Sigmoid colon (tissue), 7 donors: Measurements from ENCODE around the gene SREBF2. TPM values are rescaled to one million over a fixed set of nuclear protein-coding genes. Genes with fewer than 3 reads are reported as not detected.

Experiments used
- DNase-seq: peaks from one replicate; pipeline ENCODE4 v3.0.0-alpha.2; 2019
- H3K27ac ChIP-seq, 4 donors: fragments of 200-600 bp; sonication (generic); one replicate each; pipeline ENCODE4 v1.5.1; 2016 to 2019; ENCODE audit warnings: mild to moderate bottlenecking in 1 of 4
- H3K27me3 ChIP-seq, 3 donors: fragments of 200-600 bp; sonication (generic); one replicate each; pipeline ENCODE4 v1.5.1; 2019; ENCODE audit warnings: mild to moderate bottlenecking in 1 of 3
- H3K36me3 ChIP-seq, 4 donors: fragments of 200-600 bp; sonication (generic); one replicate each; pipeline ENCODE4 v1.5.1; 2016 to 2019
- H3K4me1 ChIP-seq, 4 donors: fragments of 200-600 bp; sonication (generic); one replicate each; pipeline ENCODE4 v1.5.1; 2017 to 2019
- H3K4me3 ChIP-seq, 4 donors: fragments of 200-600 bp; sonication (generic); one replicate each; pipeline ENCODE4 v1.5.1; 2017 to 2019; ENCODE audit warnings: mild to moderate bottlenecking in 2 of 4, moderate library complexity in 1 of 4
- H3K9me3 ChIP-seq, 4 donors: fragments of 200-600 bp in 3 of 4; sonication (generic) in 3 of 4; one replicate each; pipeline versions ENCODE4 v1.5.1 to v1.6.1; 2013 to 2019
- EP300 ChIP-seq, 4 donors: sonication (generic); formaldehyde crosslinking; IDR thresholded peaks; one replicate each; pipeline ENCODE4 v1.6.1; 2017; ENCODE audit warnings: antibody characterized with exemption in 4 of 4
- POLR2A ChIP-seq, 2 donors: fragments of 450-650 bp; IDR thresholded peaks; one replicate each; pipeline ENCODE4 v1.6.1; 2016; ENCODE audit warnings: antibody characterized with exemption in 2 of 2, mild to moderate bottlenecking in 2 of 2, moderate library complexity in 2 of 2
- POLR2AphosphoS5 ChIP-seq, 4 donors: sonication (generic); formaldehyde crosslinking; IDR thresholded peaks; one replicate each; pipeline ENCODE4 v1.6.1; 2017; ENCODE audit warnings: antibody characterized with exemption in 4 of 4
- WGBS, 2 donors: extraction: QIAGEN DNeasy Blood & Tissue Kit; methylation state at CpG; one replicate each; pipeline ENCODE4 v1.1.7; 2013; 5-methylcytosine and 5-hydroxymethylcytosine counted together
- intact Hi-C: fragments of 100-400 bp; cut with DNase I; formaldehyde crosslinking; loops from one replicate; pipeline ENCODE4 v1.15.1; 2023
- polyA plus RNA-seq, 3 donors: library from polyadenylated mRNA; stranded (reverse); fragments of 200-250 nt; gene quantifications; one replicate each; pipeline ENCODE4 v1.2.3, GENCODE V29; 2013
- total RNA-seq, 4 donors: library from RNA; depleted of rRNA; stranded (reverse); fragments of >200 nt; gene quantifications; one replicate each; pipeline ENCODE4 v1.1.0, GENCODE V29; 2016
- TF ChIP-seq, protein P1 (sequence below), 4 experiments: fragments of 450-650 bp in 3 of 4; fragments of 200-600 bp in 1 of 4; IDR thresholded peaks; one replicate each; pipeline ENCODE4 v1.5.1; 2016 to 2019; ENCODE audit warnings: antibody characterized with exemption in 4 of 4, mild to moderate bottlenecking in 3 of 4, moderate library complexity in 2 of 4
- donor health status: healthy with polysubstance abuse.
- donor health status: Bipolar disorder and iron deficiency.
- donor health status: healthy.

The SREBF2 gene
- total and polyA plus RNA-seq, 7 donors, result 13.8 to 132 (median 25.3) TPM

DNA sequence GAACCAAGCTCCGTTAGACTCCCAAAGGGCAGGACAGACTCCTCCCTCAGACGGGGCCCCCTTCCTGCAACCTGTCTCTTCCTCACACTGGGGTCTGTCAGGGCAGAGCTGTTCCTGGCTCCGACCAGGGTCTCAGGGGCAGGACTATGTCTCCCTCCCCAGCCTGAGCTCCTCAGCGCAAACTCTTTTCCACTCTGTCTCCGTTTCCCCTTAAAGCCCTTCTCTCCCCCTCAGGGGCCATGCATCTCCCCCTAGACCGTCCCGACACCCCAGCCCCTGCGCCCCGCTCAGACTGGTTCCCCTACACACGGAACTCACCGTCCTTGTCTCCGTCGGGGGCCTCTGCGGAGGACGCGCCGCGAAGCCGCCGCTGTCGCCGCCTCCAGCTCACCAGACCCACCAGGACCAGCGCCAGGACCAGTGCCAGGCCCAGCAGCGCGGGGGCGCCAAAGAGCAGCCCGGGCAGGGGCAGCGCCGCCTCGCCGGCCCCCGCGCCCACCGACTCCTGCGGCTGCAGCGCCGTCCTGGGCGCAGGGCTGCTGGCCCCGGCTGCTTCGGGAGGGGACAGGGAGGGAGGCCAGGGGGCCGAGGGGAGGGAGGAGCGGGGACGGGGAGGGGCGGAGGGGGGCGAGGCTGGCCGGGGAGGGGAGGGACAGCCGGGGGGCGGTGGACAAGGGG is 93.0 kb downstream of the SREBF2 start:
- Histone ChIP-seq H3K27ac (no peak overlapping the region), H3K36me3 (no peaks in the 10 kb centered on the region), H3K4me1 (peaks cover 0 to 13% (median 12%) of the 10 kb centered on the region in 4 donors), H3K4me3 (peak overlapping the region in 3 of 4 donors; percentile 30 to 47 (median 45)), H3K27me3 (peaks cover 13 to 27% (median 26%) of the 10 kb centered on the region in 3 donors), H3K9me3 (no peaks in the 10 kb centered on the region)
- 4% methylated on average over 47 to 48 of the region's 48 CpGs for WGBS, 2 donors
- TF ChIP-seq, protein P1, sequence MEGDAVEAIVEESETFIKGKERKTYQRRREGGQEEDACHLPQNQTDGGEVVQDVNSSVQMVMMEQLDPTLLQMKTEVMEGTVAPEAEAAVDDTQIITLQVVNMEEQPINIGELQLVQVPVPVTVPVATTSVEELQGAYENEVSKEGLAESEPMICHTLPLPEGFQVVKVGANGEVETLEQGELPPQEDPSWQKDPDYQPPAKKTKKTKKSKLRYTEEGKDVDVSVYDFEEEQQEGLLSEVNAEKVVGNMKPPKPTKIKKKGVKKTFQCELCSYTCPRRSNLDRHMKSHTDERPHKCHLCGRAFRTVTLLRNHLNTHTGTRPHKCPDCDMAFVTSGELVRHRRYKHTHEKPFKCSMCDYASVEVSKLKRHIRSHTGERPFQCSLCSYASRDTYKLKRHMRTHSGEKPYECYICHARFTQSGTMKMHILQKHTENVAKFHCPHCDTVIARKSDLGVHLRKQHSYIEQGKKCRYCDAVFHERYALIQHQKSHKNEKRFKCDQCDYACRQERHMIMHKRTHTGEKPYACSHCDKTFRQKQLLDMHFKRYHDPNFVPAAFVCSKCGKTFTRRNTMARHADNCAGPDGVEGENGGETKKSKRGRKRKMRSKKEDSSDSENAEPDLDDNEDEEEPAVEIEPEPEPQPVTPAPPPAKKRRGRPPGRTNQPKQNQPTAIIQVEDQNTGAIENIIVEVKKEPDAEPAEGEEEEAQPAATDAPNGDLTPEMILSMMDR (IDR thresholded peaks at IDR 0.05), result peak in 3 of 4 experiments; percentile 8 to 63 (median 12)
- TF ChIP-seq POLR2AphosphoS5 (IDR thresholded peaks at IDR 0.05), result no peak
- no peak for DNase-seq
- intact Hi-C loops, result no loop called here

DNA sequence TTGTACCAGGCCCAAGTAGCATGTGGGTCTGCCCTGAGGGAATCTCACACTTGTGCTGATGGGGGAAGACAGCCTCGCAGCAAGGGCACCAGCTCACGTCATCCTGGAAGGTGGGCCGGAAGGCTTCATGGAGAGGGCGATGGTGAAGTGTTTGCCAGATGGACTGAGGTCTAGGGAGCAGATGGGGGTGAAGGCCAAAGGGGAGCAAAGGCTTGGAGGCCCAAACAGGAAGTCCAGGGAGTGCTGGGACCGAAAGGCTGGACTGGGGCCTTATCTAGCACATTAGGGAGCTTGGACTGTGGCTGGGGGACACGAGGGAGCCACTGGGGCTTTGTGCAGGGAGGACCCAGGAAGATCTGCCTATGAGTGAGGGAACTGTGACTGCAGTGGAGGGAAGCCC is 94.9 kb downstream of the SREBF2 start:
- DNase-seq, result no peak
- no peaks in the 10 kb centered on the region for H3K36me3 ChIP-seq
- H3K27me3 ChIP-seq, result peaks cover 13 to 27% (median 26%) of the 10 kb centered on the region in 3 donors
- H3K27ac ChIP-seq, result no peak overlapping the region
- TF ChIP-seq POLR2AphosphoS5 (IDR thresholded peaks at IDR 0.05) (no peak), POLR2A (IDR thresholded peaks at IDR 0.05) (no peak), EP300 (IDR thresholded peaks at IDR 0.05) (no peak)
- TF ChIP-seq, protein P1 (IDR thresholded peaks at IDR 0.05), result no peak
- 70 to 82% methylated on average over 6 of the region's 6 CpGs for WGBS, 2 donors
- no peak overlapping the region for H3K4me3 ChIP-seq
- peaks cover 0 to 13% (median 12%) of the 10 kb centered on the region in 4 donors for H3K4me1 ChIP-seq
- no peaks in the 10 kb centered on the region for H3K9me3 ChIP-seq
- intact Hi-C loops, result no loop called here

DNA sequence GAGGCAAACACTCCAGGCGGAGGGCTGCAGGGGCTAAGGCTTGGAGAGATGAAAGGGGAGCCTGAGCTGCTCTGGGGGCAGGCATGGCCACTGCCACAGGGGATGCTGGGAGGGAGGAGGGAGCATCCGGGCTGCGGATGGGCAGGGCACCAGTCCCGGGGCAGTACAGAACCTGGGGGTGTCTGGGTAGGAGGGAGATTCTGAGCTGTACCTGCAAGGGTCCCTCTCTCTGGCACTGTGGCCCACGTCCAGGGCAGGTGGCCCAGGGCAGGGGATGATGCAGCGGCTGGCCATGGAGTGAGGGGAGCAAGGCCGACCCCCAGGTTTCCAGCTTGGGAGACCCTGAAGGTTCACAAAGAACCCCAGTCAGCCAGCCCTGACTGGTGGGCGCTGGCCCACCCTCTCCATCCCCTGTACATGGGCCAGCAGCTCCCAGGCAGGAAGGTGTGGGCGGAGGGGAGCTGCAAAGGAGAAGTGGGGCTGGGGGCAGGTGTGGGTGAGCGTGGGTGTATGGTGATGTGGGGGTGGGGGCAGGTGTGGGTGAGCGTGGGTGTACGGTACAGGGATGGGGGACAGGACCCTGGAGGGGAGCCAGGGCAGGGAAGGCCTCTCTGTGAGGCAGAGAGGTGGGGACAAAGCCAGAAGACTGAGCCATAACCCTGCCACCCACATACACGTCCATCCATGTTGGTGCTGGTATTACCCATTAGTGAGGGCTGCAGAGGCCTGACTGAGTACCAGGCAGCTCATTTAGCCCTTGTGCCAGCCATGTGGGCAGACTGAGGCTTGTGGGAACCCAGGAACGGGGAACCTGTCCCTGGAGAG is 95.9 kb downstream of the SREBF2 start:
- WGBS, 2 donors, result 63 to 69% methylated on average over 14 of the region's 14 CpGs
- no peak overlapping the region for H3K27ac ChIP-seq
- H3K4me3 ChIP-seq, result no peak overlapping the region
- H3K27me3 ChIP-seq, result peaks cover 13 to 22% (median 20%) of the 10 kb centered on the region in 3 donors
- no peak for TF ChIP-seq POLR2A (IDR thresholded peaks at IDR 0.05)
- TF ChIP-seq POLR2AphosphoS5 (IDR thresholded peaks at IDR 0.05), result no peak
- TF ChIP-seq, protein P1 (IDR thresholded peaks at IDR 0.05), result no peak
- TF ChIP-seq EP300 (IDR thresholded peaks at IDR 0.05), result no peak
- intact Hi-C loops, result no loop called here
- H3K9me3 ChIP-seq, result no peaks in the 10 kb centered on the region
- no peaks in the 10 kb centered on the region for H3K36me3 ChIP-seq
- peaks cover 0 to 13% (median 12%) of the 10 kb centered on the region in 4 donors for H3K4me1 ChIP-seq
- no peak for DNase-seq

GRCh38 chr22:41929418-41929810 is 96.5 kb downstream of the SREBF2 start:
- DNase-seq, result no peak
- Histone ChIP-seq H3K4me1 (peaks cover 0 to 13% (median 12%) of the 10 kb centered on the region in 4 donors), H3K36me3 (no peaks in the 10 kb centered on the region), H3K27me3 (peaks cover 13 to 22% (median 20%) of the 10 kb centered on the region in 3 donors), H3K4me3 (no peak overlapping the region), H3K9me3 (no peaks in the 10 kb centered on the region), H3K27ac (no peak overlapping the region)
- TF ChIP-seq POLR2AphosphoS5 (IDR thresholded peaks at IDR 0.05) (no peak), EP300 (IDR thresholded peaks at IDR 0.05) (no peak), POLR2A (IDR thresholded peaks at IDR 0.05) (no peak)
- TF ChIP-seq, protein P1 (IDR thresholded peaks at IDR 0.05), result no peak
- 61 to 70% methylated on average over 8 of the region's 8 CpGs for WGBS, 2 donors
- intact Hi-C loops, result no loop called here
